Transverse colon (tissue), 4 donors: ENCODE measurements around the gene SCT. TPM values are rescaled to one million over a fixed set of nuclear protein-coding genes. Genes with fewer than 3 reads are reported as not detected.
A peak's percentile ranks its signal among the peaks of the same experiment; 100 is the strongest.

ENCODE experiments used
- DNase-seq: peaks from one replicate; pipeline ENCODE4 v3.0.0-alpha.2; 2019
- H3K27ac ChIP-seq, 4 donors: fragments of 200-600 bp; sonication (generic); 2 replicates each; pipeline ENCODE4 v1.5.1; 2016 to 2018; ENCODE audit warnings: inconsistent platforms in 4 of 4
- H3K27me3 ChIP-seq: fragments of 200-600 bp; sonication (generic); 2 replicates; pipeline ENCODE4 v1.5.1; 2017; ENCODE audit warnings: inconsistent platforms
- H3K36me3 ChIP-seq, 4 donors: fragments of 200-600 bp; sonication (generic); 2 replicates each; pipeline ENCODE4 v1.5.1; 2017 to 2019; ENCODE audit warnings: inconsistent platforms in 4 of 4
- H3K4me1 ChIP-seq, 4 donors: fragments of 200-600 bp; sonication (generic); 2 replicates each; pipeline ENCODE4 v1.5.1; 2017 to 2020; ENCODE audit warnings: inconsistent platforms in 4 of 4
- H3K4me3 ChIP-seq, 4 donors: fragments of 200-600 bp; sonication (generic); 1 replicate in 1 of 4; 2 replicates in 3 of 4; pipeline versions ENCODE4 v1.5.1 to v1.6.1; 2017 to 2019; ENCODE audit warnings: inconsistent platforms in 4 of 4
- H3K9me3 ChIP-seq, 2 donors: fragments of 200-600 bp; sonication (generic); 2 replicates each; pipeline ENCODE4 v1.5.1; 2017 to 2019; ENCODE audit warnings: inconsistent platforms in 2 of 2
- EP300 ChIP-seq: sonication (generic); formaldehyde crosslinking; IDR thresholded peaks from one replicate; pipeline ENCODE4 v1.6.1; 2017; ENCODE audit warnings: antibody characterized with exemption, low read depth
- POLR2A ChIP-seq: fragments of 450-650 bp; IDR thresholded peaks from one replicate; pipeline ENCODE4 v1.6.1; 2016; ENCODE audit warnings: antibody characterized with exemption, mild to moderate bottlenecking, moderate library complexity
- POLR2AphosphoS5 ChIP-seq, 3 donors: sonication (generic); formaldehyde crosslinking; IDR thresholded peaks; one replicate each; pipeline ENCODE4 v1.6.1; 2016; ENCODE audit warnings: antibody characterized with exemption in 3 of 3
- WGBS, 2 donors: methylation state at CpG; one replicate each; pipeline ENCODE4 v1.1.5; 2018; ENCODE audit warnings: low coverage in 1 of 2; 5-methylcytosine and 5-hydroxymethylcytosine counted together
- in situ Hi-C, 4 donors: fragments of 200-750 bp; cut with MboI; loops; one replicate each; pipeline versions ENCODE4 v1.15.0 to v1.15.1; 2017; ENCODE audit warnings: low sequenced_read_pairs in 3 of 4, low pct_ligation_motif_present in 1 of 4, low pct_unique_long_range_greater_than_20kb in 1 of 4
- intact Hi-C: fragments of 100-400 bp; cut with DNase I; formaldehyde crosslinking; loops from one replicate; pipeline ENCODE4 v1.15.1; 2023; ENCODE audit warnings: low total_unique reads
- total RNA-seq, 4 donors: library from RNA; depleted of rRNA; stranded (reverse); fragments of >200 nt; gene quantifications; one replicate each; pipeline ENCODE4 v1.1.0, GENCODE V29; 2016
- TF ChIP-seq, protein P1 (sequence below), 5 experiments: fragments of 200-600 bp in 3 of 5; fragments of 450-650 bp in 2 of 5; sonication (generic) in 3 of 5; IDR thresholded peaks; 1 replicate in 2 of 5; 2 replicates in 3 of 5; pipeline ENCODE4 v1.5.1; 2016 to 2017; ENCODE audit warnings: antibody characterized with exemption in 5 of 5, inconsistent platforms in 3 of 5, mild to moderate bottlenecking in 2 of 5, moderate library complexity in 1 of 5

Gene SCT
- total RNA-seq, 4 donors from 2014 or later = not detected

DNA sequence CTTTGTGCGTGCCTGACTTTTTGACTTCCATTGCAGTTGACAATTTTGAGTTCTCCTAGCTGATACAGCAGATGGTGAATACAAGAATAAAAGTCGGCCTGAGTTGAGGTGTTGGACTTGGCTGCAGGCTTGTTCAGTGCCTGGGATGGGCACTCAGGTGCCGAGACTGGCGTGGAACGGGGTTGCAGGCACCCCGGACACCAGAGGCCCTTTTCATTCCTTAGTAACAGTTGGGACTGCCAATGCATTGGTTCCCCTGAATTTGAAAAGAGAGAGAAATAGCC, 49.4 kb downstream of the SCT start:
- 47 to 55% methylated on average over 4 to 6 of the region's 6 CpGs for WGBS, 2 donors
- Histone ChIP-seq H3K4me1 (peaks cover 34 to 46% (median 40%) of the 10 kb centered on the region in 4 donors), H3K27ac (peak overlapping the region in 3 of 4 donors; percentile 80 to 92 (median 91)), H3K4me3 (peak overlapping the region; percentile 66 to 100 (median 86)), H3K27me3 (peaks cover 12% of the 10 kb centered on the region), H3K9me3 (no peaks in the 10 kb centered on the region), H3K36me3 (peaks cover 0 to 9% (median 0%) of the 10 kb centered on the region in 4 donors)
- in situ Hi-C loops = no loop called here
- DNase-seq = no peak
- no peak for TF ChIP-seq POLR2AphosphoS5 (IDR thresholded peaks at IDR 0.05)
- no peak for TF ChIP-seq EP300
- TF ChIP-seq, protein P1, sequence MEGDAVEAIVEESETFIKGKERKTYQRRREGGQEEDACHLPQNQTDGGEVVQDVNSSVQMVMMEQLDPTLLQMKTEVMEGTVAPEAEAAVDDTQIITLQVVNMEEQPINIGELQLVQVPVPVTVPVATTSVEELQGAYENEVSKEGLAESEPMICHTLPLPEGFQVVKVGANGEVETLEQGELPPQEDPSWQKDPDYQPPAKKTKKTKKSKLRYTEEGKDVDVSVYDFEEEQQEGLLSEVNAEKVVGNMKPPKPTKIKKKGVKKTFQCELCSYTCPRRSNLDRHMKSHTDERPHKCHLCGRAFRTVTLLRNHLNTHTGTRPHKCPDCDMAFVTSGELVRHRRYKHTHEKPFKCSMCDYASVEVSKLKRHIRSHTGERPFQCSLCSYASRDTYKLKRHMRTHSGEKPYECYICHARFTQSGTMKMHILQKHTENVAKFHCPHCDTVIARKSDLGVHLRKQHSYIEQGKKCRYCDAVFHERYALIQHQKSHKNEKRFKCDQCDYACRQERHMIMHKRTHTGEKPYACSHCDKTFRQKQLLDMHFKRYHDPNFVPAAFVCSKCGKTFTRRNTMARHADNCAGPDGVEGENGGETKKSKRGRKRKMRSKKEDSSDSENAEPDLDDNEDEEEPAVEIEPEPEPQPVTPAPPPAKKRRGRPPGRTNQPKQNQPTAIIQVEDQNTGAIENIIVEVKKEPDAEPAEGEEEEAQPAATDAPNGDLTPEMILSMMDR (IDR thresholded peaks at IDR 0.05) = no peak
- no peak for TF ChIP-seq POLR2A
- intact Hi-C loops = no loop called here

DNA sequence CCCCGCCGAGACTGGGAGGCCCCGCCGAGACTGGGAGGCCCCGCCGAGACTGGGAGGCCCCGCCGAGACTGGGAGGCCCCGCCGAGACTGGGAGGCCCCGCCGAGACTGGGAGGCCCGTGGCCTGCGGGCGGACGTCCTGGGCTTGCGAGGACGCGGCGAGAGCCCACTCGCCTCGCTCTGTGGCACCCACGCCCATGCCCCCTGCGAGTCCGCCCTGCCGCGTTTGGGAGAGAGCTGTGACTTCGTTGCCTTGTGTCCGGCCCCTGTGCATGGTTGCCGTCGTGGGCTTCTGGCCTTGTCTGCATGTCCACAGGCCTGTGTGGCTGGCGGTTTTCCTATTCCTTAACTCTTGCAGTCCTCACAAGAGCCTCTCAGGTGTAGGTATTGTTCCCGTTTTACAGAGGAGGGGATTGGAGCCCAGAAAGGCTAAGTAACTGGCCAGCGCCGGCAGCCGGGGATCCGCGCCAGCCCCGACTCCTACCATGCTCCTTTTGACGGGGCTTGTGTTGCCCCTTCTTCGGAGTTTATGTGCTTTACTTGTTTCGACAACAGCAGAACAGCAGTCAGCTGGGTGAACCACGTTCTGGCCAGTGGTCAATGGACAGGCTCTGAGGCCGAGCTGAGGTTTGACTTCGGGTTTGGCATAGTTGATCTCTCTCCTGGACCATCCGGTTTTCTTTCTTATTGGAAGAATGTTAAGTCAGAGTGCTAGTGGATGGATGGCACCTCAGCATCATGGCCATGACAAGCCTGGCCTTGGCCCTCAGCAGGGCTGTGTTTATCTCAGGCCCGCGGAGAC, 50.0 kb downstream of the SCT start:
- H3K4me1 ChIP-seq = peaks cover 34 to 46% (median 40%) of the 10 kb centered on the region in 4 donors
- in situ Hi-C loops = no loop called here
- H3K27me3 ChIP-seq = peaks cover 12% of the 10 kb centered on the region
- H3K4me3 ChIP-seq = peak overlapping the region; percentile 66 to 100 (median 86)
- H3K27ac ChIP-seq = peak overlapping the region; percentile 80 to 92 (median 90)
- intact Hi-C loops = no loop called here
- TF ChIP-seq POLR2A (no peak), POLR2AphosphoS5 (IDR thresholded peaks at IDR 0.05) (no peak), EP300 (no peak)
- TF ChIP-seq, protein P1 (IDR thresholded peaks at IDR 0.05) = no peak
- H3K9me3 ChIP-seq = no peaks in the 10 kb centered on the region
- WGBS, 2 donors = 0 to 4% methylated on average over 4 to 35 of the region's 48 CpGs
- DNase-seq = no peak
- H3K36me3 ChIP-seq = peaks cover 0 to 4% (median 0%) of the 10 kb centered on the region in 4 donors

Other genes with a start within 250 kb of the SCT start
- 100 to 1,000 TPM; 159 to 359 (median 200) TPM for gene PKP3, start 233.0 kb downstream of the SCT start, total RNA-seq
- gene SIGIRR, start 212.2 kb downstream of the SCT start, total RNA-seq = 100 to 1,000 TPM; 107 to 344 (median 148) TPM
- gene ANO9, start 185.2 kb downstream of the SCT start, total RNA-seq = 100 to 1,000 TPM; 117 to 490 (median 296) TPM
- gene PTDSS2, start 176.9 kb downstream of the SCT start, total RNA-seq = 100 to 1,000 TPM in 2 of 4 donors, 10 to 100 TPM in 2; 28.5 to 264 (median 76.0) TPM
- 100 to 1,000 TPM; 151 to 309 (median 198) TPM for gene RNH1, start 119.9 kb downstream of the SCT start, total RNA-seq
- 10 to 100 TPM; 31.0 to 57.1 (median 33.9) TPM for gene HRAS, start 91.6 kb downstream of the SCT start, total RNA-seq
- 1 to 10 TPM; 2.3 to 8.4 (median 3.1) TPM for gene LRRC56, start 89.7 kb downstream of the SCT start, total RNA-seq
- 10 to 100 TPM; 14.8 to 89.0 (median 16.6) TPM for gene LMNTD2, start 66.4 kb downstream of the SCT start, total RNA-seq
- 100 to 1,000 TPM; 131 to 247 (median 213) TPM for gene RASSF7, start 66.2 kb downstream of the SCT start, total RNA-seq
- gene PHRF1, start 50.7 kb downstream of the SCT start, total RNA-seq = 10 to 100 TPM; 28.4 to 60.6 (median 43.2) TPM
- gene IRF7, start 11.2 kb downstream of the SCT start, total RNA-seq = 100 to 1,000 TPM in 1 of 4 donors, 10 to 100 TPM in 3; 40.4 to 122 (median 49.9) TPM
- gene CDHR5, start 2.2 kb downstream of the SCT start, total RNA-seq = 1,000 to 10,000 TPM in 1 of 4 donors, 100 to 1,000 TPM in 3; 256 to 1,063 (median 597) TPM
- not detected for gene DRD4, start 10.1 kb upstream of the SCT start, total RNA-seq
- gene DEAF1, start 68.0 kb upstream of the SCT start, total RNA-seq = 10 to 100 TPM; 24.4 to 84.5 (median 34.0) TPM
- 100 to 1,000 TPM in 1 of 4 donors, 10 to 100 TPM in 3; 19.3 to 121 (median 41.8) TPM for gene TMEM80, start 68.6 kb upstream of the SCT start, total RNA-seq
- gene EPS8L2, start 79.0 kb upstream of the SCT start, total RNA-seq = 1,000 to 10,000 TPM in 1 of 4 donors, 100 to 1,000 TPM in 3; 257 to 1,130 (median 322) TPM
- 100 to 1,000 TPM; 124 to 164 (median 141) TPM for gene TALDO1, start 120.3 kb upstream of the SCT start, total RNA-seq
- gene GATD1, start 150.3 kb upstream of the SCT start, total RNA-seq = 100 to 1,000 TPM in 1 of 4 donors, 10 to 100 TPM in 3; 28.0 to 239 (median 38.4) TPM
- gene CEND1, start 162.9 kb upstream of the SCT start, total RNA-seq = 1 to 10 TPM in 1 of 4 donors, under 1 TPM in 1, not detected in 2; 0.79 to 1.2 TPM
- 10 to 100 TPM in 2 of 4 donors, 1 to 10 TPM in 2; 6.0 to 28.3 (median 9.7) TPM for gene SLC25A22, start 171.1 kb upstream of the SCT start, total RNA-seq
- 100 to 1,000 TPM in 2 of 4 donors, 10 to 100 TPM in 2; 26.0 to 185 (median 70.5) TPM for gene PIDD1, start 178.1 kb upstream of the SCT start, total RNA-seq
- gene RPLP2, start 182.8 kb upstream of the SCT start, total RNA-seq = 100 to 1,000 TPM; 273 to 670 (median 466) TPM
- gene PNPLA2, start 191.7 kb upstream of the SCT start, total RNA-seq = 100 to 1,000 TPM in 3 of 4 donors, 10 to 100 TPM in 1; 61.7 to 821 (median 134) TPM
- 100 to 1,000 TPM in 3 of 4 donors, 10 to 100 TPM in 1; 82.7 to 373 (median 210) TPM for gene CRACR2B, start 200.7 kb upstream of the SCT start, total RNA-seq
- 100 to 1,000 TPM; 252 to 650 (median 429) TPM for gene CD151, start 205.8 kb upstream of the SCT start, total RNA-seq
- 10 to 100 TPM in 3 of 4 donors, 1 to 10 TPM in 1; 9.7 to 66.6 (median 32.7) TPM for gene POLR2L, start 215.3 kb upstream of the SCT start, total RNA-seq
- gene TSPAN4, start 215.7 kb upstream of the SCT start, total RNA-seq = 10 to 100 TPM; 25.1 to 75.0 (median 32.4) TPM